Psoas muscle (tissue), 8 donors: Measurements from ENCODE around the gene MICAL3. TPM values are rescaled to one million over a fixed set of nuclear protein-coding genes. Genes with fewer than 3 reads are reported as not detected.

Experiments used
- ATAC-seq, 4 donors: fragments of 200-7000 bp; cut with Tn5 transposase; one replicate each; pipeline ENCODE4 v1.9.1; 2020; ENCODE audit warnings: moderate library complexity in 3 of 4, mild to moderate bottlenecking in 2 of 4
- DNase-seq, 2 donors: peaks; one replicate each; pipeline ENCODE4 v3.0.0-alpha.2; 2020
- H3K27ac ChIP-seq: fragments of 200-600 bp; one replicate; pipeline ENCODE4 v1.8.0; 2022
- H3K27me3 ChIP-seq, 3 donors: fragments of 200-600 bp in 1 of 3; one replicate each; pipeline versions ENCODE4 v1.6.1 to v1.8.0; 2013 to 2022; ENCODE audit warnings: low read length in 2 of 3, mild to moderate bottlenecking in 2 of 3, moderate library complexity in 1 of 3; ENCODE audit not compliant: insufficient read depth in 3 of 3
- H3K36me3 ChIP-seq, 2 donors: fragments of 200-600 bp in 1 of 2; one replicate each; pipeline versions ENCODE4 v1.6.1 to v1.8.0; 2013 to 2022; ENCODE audit warnings: low read depth in 1 of 2, mild to moderate bottlenecking in 1 of 2, moderate library complexity in 1 of 2; ENCODE audit not compliant: insufficient read depth in 1 of 2
- H3K4me1 ChIP-seq: fragments of 200-600 bp; one replicate; pipeline ENCODE4 v1.8.0; 2022
- H3K4me3 ChIP-seq: fragments of 200-600 bp; one replicate; pipeline ENCODE4 v1.8.0; 2022; ENCODE audit warnings: mild to moderate bottlenecking
- H3K9me3 ChIP-seq: fragments of 200-600 bp; one replicate; pipeline ENCODE4 v1.8.0; 2022
- CTCF ChIP-seq: fragments of 200-600 bp; IDR thresholded peaks from one replicate; pipeline ENCODE4 v1.8.0; 2022; ENCODE audit warnings: antibody characterized with exemption
- WGBS, 3 donors: extraction: QIAGEN DNeasy Blood & Tissue Kit; methylation state at CpG; one replicate each; pipeline versions ENCODE4 v1.1.6 to v1.1.7; 2013; 5-methylcytosine and 5-hydroxymethylcytosine counted together
- intact Hi-C, 2 donors: fragments of 100-400 bp; cut with DNase I; formaldehyde crosslinking; loops; one replicate each; pipeline versions ENCODE4 v1.11.0 to v1.14.2; 2022
- polyA plus RNA-seq, 3 donors: library from polyadenylated mRNA; stranded (reverse); fragments of 200-250 nt; gene quantifications; one replicate each; pipeline ENCODE4 v1.2.3, GENCODE V29; 2013
- total RNA-seq, 4 donors: library from RNA; stranded (reverse); fragmentation: NEBNext Ultra II Directional in 2 of 4; extraction: Animal tissue kit (Norgen Biotek cat#: 25700) in 2 of 4; gene quantifications; one replicate each; pipeline versions ENCODE4 v1.2.1 to v1.2.4, GENCODE V29; 2021 to 2023
- donor health status: healthy with polysubstance abuse.
- donor health status: DM: no; HTN: no; CAD: no; lungs with moderate emphysema.
- donor health status: Bipolar disorder and iron deficiency.
- donor health status: healthy.
- donor health status: DM: yes; HTN: yes; CAD: no.
- donor health status: DM: no; HTN: no; CAD: no.
- donor health status: DM: no; HTN: no; CAD: no.
- donor health status: DM: yes; HTN: yes; CAD: no.

The MICAL3 gene
- total and polyA plus RNA-seq, 7 donors: 2.1 to 38.3 (median 15.5) TPM

- Histone ChIP-seq H3K27me3 (no peaks in the 10 kb centered on the region), H3K36me3 (peaks cover 0 to 45% of the 10 kb centered on the region in 2 donors), H3K4me3 (no peak overlapping the region), H3K27ac (no peak overlapping the region), H3K4me1 (peaks cover 15% of the 10 kb centered on the region), H3K9me3 (no peaks in the 10 kb centered on the region)
- no peak for DNase-seq
- TF ChIP-seq CTCF: no peak
- WGBS, 3 donors: 81 to 93% (median 91%) methylated on average over 14 to 16 of the region's 16 CpGs
- no peak for ATAC-seq
- intact Hi-C loops: no loop called here
These were observed 196.9 kb downstream of the MICAL3 start for GRCh38 chr22:17827466-17827865.

- no peak overlapping the region for H3K4me3 ChIP-seq
- peaks cover 0 to 60% of the 10 kb centered on the region in 2 donors for H3K36me3 ChIP-seq
- H3K9me3 ChIP-seq: no peaks in the 10 kb centered on the region
- peaks cover 10% of the 10 kb centered on the region for H3K4me1 ChIP-seq
- no peak for TF ChIP-seq CTCF
- no peak overlapping the region for H3K27ac ChIP-seq
- 91 to 94% (median 92%) methylated on average over 22 of the region's 22 CpGs for WGBS, 3 donors
- ATAC-seq (no peak), DNase-seq (no peak)
- intact Hi-C loops: no loop called here
- H3K27me3 ChIP-seq: no peaks in the 10 kb centered on the region
These were observed 198.3 kb downstream of the MICAL3 start for GRCh38 chr22:17825876-17826550.

- intact Hi-C loops: no loop called here
- no peak overlapping the region for H3K27ac ChIP-seq
- no peak for DNase-seq
These were observed 199.9 kb downstream of the MICAL3 start for GRCh38 chr22:17824457-17824856.

GRCh38 chr22:17823964-17824363 lies 200.4 kb downstream of the MICAL3 start:
- Histone ChIP-seq H3K36me3 (peaks cover 0 to 67% of the 10 kb centered on the region in 2 donors), H3K4me1 (no peaks in the 10 kb centered on the region), H3K9me3 (no peaks in the 10 kb centered on the region), H3K4me3 (no peak overlapping the region), H3K27me3 (no peaks in the 10 kb centered on the region), H3K27ac (no peak overlapping the region)
- no peak for DNase-seq
- intact Hi-C loops: no loop called here
- TF ChIP-seq CTCF: no peak
- WGBS, 3 donors: 88 to 95% (median 93%) methylated on average over 15 of the region's 15 CpGs
- ATAC-seq: no peak

More at GRCh38 chr22:17824457-17824856, 199.9 kb downstream of the MICAL3 start:
- no peaks in the 10 kb centered on the region for H3K4me1 ChIP-seq
- no peak for TF ChIP-seq CTCF
- no peak overlapping the region for H3K4me3 ChIP-seq
- H3K27me3 ChIP-seq: no peaks in the 10 kb centered on the region
- ATAC-seq: no peak
- H3K36me3 ChIP-seq: peaks cover 0 to 65% of the 10 kb centered on the region in 2 donors
- WGBS, 3 donors: 78 to 85% (median 81%) methylated on average over 9 of the region's 9 CpGs
- no peaks in the 10 kb centered on the region for H3K9me3 ChIP-seq

GRCh38 chr22:17823226-17823625 lies 201.1 kb downstream of the MICAL3 start:
- Histone ChIP-seq H3K9me3 (no peaks in the 10 kb centered on the region), H3K36me3 (peaks cover 0 to 70% of the 10 kb centered on the region in 2 donors), H3K4me3 (no peak overlapping the region), H3K27me3 (no peaks in the 10 kb centered on the region), H3K27ac (no peak overlapping the region), H3K4me1 (no peaks in the 10 kb centered on the region)
- DNase-seq (no peak), ATAC-seq (no peak)
- TF ChIP-seq CTCF: no peak
- WGBS, 3 donors: 91 to 93% (median 91%) methylated on average over 4 of the region's 4 CpGs
- intact Hi-C loops: no loop called here
